ENCODE results near the gene UMAD1.

DNA sequence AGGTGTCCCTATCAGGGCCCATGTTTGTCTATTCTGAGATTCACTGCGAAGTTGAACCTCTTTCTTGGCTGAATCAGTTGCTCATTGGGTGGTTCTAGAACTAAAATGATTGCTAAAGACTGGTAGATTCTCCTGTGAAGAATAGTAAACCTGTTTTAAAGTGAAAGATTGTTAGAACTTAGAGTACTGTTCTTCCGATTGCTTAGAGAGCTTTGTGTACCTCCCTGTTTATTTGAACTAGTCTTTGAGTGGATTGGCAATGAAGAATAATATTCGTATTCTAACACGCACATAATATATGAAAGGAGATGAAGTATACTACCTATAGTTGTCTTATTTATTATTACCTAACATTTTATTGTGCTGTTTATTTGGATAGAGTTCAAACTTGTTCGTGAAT is 202.7 kb downstream of the UMAD1 start:
- TF ChIP-seq, protein P1, sequence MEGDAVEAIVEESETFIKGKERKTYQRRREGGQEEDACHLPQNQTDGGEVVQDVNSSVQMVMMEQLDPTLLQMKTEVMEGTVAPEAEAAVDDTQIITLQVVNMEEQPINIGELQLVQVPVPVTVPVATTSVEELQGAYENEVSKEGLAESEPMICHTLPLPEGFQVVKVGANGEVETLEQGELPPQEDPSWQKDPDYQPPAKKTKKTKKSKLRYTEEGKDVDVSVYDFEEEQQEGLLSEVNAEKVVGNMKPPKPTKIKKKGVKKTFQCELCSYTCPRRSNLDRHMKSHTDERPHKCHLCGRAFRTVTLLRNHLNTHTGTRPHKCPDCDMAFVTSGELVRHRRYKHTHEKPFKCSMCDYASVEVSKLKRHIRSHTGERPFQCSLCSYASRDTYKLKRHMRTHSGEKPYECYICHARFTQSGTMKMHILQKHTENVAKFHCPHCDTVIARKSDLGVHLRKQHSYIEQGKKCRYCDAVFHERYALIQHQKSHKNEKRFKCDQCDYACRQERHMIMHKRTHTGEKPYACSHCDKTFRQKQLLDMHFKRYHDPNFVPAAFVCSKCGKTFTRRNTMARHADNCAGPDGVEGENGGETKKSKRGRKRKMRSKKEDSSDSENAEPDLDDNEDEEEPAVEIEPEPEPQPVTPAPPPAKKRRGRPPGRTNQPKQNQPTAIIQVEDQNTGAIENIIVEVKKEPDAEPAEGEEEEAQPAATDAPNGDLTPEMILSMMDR (IDR thresholded peaks at IDR 0.05), result no peak
- TF ChIP-seq POLR2AphosphoS5 (IDR thresholded peaks at IDR 0.05) (no peak), POLR2A (IDR thresholded peaks at IDR 0.05) (no peak)
